ENCODE results near the gene ADCY10.
"Not testable (repeated sequence)": the region's sequence is repeated elsewhere in the genome, so short reads cannot be mapped to it uniquely, and the experiment has no call there.

The ADCY10 gene

GRCh38 chr1:167924543-167925231, 10.8 kb upstream of the ADCY10 start:
- DNase-seq, result no peak

- no peak for DNase-seq
Observed at GRCh38 chr1:167924102-167924501, 10.2 kb upstream of the ADCY10 start.

GRCh38 chr1:167923324-167924056, 9.6 kb upstream of the ADCY10 start:
- DNase-seq, result no peak

- no peak for DNase-seq
Observed at GRCh38 chr1:167922611-167923074, 8.7 kb upstream of the ADCY10 start.

GRCh38 chr1:167922023-167922422, 8.1 kb upstream of the ADCY10 start:
- DNase-seq, result no peak

GRCh38 chr1:167916766-167917511, 3.0 kb upstream of the ADCY10 start:
- no peak for DNase-seq

- DNase-seq, result no peak
Observed at GRCh38 chr1:167915569-167915968, 1.6 kb upstream of the ADCY10 start.

GRCh38 chr1:167912294-167912693, 1.6 kb downstream of the ADCY10 start:
- DNase-seq, result no peak

- no peak for DNase-seq
Observed at GRCh38 chr1:167911413-167911812, 2.5 kb downstream of the ADCY10 start.

GRCh38 chr1:167910530-167910929, 3.4 kb downstream of the ADCY10 start:
- no peak for DNase-seq

- DNase-seq, result no peak
Observed at GRCh38 chr1:167909691-167910180, 4.2 kb downstream of the ADCY10 start.

- no peak for DNase-seq
Observed at GRCh38 chr1:167905671-167906070, 8.3 kb downstream of the ADCY10 start.

GRCh38 chr1:167905182-167905581, 8.8 kb downstream of the ADCY10 start:
- peak; percentile 15 for DNase-seq

- DNase-seq, result no peak
Observed at GRCh38 chr1:167904652-167905130, 9.2 kb downstream of the ADCY10 start.

- no peak for DNase-seq
Observed at GRCh38 chr1:167900907-167901306, 13.0 kb downstream of the ADCY10 start.

GRCh38 chr1:167899253-167899681, 14.7 kb downstream of the ADCY10 start:
- no peak for DNase-seq

GRCh38 chr1:167898578-167899222, 15.2 kb downstream of the ADCY10 start:
- no peak for DNase-seq

GRCh38 chr1:167893798-167894197, 20.1 kb downstream of the ADCY10 start:
- no peak for DNase-seq

GRCh38 chr1:167890400-167890799, 23.5 kb downstream of the ADCY10 start:
- DNase-seq, result no peak

GRCh38 chr1:167887187-167887586, 26.7 kb downstream of the ADCY10 start:
- not testable (repeated sequence) for DNase-seq

- DNase-seq, result no peak
Observed at GRCh38 chr1:167882376-167882775, 31.6 kb downstream of the ADCY10 start.

- DNase-seq, result no peak
Observed at GRCh38 chr1:167881786-167882185, 32.1 kb downstream of the ADCY10 start.

GRCh38 chr1:167881069-167881468, 32.9 kb downstream of the ADCY10 start:
- DNase-seq, result no peak

Data from NCI-H2227 treated with DMSO at 0.1 percent for 48 hours (cell line).